GM13977 (cell line): ENCODE measurements around the gene BMPER.

Source experiments
- DNase-seq: peaks from one replicate; pipeline ENCODE4 v3.0.0; 2012; ENCODE audit warnings: low spot score
- in situ Hi-C: fragments of 300-500 bp; cut with MboI; formaldehyde crosslinking; loops from one replicate; pipeline ENCODE4 v1.12.0; 2022; ENCODE audit warnings: low sequenced_read_pairs, low pct_unique_long_range_greater_than_20kb, mixed read lengths, inconsistent platforms; ENCODE audit not compliant: unreplicated experiment
- TF ChIP-seq, protein P1 (sequence below): IDR thresholded peaks from 2 replicates; pipeline ENCODE4 v1.5.1; 2012; ENCODE audit warnings: mild to moderate bottlenecking, control low read depth; ENCODE audit not compliant: insufficient read depth; ENCODE audit errors: extremely low read depth, missing control alignments

Gene BMPER

DNA sequence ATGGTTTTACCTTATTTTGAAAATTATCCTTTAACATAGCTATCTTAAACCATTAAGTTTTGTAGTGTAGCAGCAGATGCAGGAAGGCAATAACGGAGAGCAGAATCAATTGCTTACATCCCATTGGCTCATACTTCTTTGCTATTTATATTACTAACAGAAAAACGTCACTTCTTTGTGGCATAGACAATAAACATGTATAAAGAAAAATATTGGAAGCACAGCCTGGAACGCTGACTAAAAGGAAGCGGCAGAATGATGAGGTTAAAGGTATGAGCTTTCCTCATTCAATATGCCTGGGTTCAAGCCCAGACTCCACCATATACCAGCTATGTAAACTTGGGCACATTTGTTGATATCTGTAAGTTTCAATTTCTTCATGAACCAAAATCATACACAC is 24.0 kb upstream of the BMPER start:
- TF ChIP-seq, protein P1, sequence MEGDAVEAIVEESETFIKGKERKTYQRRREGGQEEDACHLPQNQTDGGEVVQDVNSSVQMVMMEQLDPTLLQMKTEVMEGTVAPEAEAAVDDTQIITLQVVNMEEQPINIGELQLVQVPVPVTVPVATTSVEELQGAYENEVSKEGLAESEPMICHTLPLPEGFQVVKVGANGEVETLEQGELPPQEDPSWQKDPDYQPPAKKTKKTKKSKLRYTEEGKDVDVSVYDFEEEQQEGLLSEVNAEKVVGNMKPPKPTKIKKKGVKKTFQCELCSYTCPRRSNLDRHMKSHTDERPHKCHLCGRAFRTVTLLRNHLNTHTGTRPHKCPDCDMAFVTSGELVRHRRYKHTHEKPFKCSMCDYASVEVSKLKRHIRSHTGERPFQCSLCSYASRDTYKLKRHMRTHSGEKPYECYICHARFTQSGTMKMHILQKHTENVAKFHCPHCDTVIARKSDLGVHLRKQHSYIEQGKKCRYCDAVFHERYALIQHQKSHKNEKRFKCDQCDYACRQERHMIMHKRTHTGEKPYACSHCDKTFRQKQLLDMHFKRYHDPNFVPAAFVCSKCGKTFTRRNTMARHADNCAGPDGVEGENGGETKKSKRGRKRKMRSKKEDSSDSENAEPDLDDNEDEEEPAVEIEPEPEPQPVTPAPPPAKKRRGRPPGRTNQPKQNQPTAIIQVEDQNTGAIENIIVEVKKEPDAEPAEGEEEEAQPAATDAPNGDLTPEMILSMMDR = no peak
- in situ Hi-C loops = no loop called here
- DNase-seq = no peak

DNA sequence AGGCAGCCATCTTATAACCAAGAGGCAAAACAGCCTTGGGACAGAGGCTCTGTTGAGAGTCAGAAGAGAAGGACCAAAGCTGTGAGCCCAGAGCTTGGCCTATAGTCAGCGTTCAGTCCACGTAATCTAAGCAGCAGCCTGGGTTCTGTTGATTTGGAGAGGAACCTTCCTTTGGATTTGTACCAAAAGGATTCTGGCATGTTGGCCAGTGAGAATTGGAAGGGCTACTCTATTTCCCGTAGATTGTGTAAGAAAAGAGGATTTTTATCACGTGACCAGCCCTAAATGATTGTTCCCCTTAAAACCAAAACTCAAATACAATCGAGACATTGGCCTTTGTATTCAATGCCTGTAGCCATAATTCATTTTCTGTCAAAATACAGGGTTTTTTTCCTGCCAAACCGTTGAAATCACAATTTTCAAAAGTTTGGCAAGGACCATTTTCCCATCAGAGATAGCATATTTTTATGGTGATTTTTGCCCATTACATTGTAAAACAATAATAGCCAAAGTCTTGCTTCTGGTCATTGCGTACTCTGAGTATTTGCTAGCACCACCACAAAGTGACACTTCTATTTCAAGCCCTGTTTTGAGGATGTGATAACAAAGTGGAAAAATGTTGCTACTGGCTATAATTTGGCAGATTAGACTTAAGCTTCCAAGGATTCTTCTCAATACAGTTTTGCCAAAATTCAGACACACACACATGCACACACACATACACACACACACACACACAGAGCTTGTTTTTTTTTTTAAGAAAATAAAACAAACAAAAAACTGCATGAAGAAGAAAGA is 23.1 kb upstream of the BMPER start:
- no peak for DNase-seq
- in situ Hi-C loops = no loop called here
- TF ChIP-seq, protein P1 = no peak

DNA sequence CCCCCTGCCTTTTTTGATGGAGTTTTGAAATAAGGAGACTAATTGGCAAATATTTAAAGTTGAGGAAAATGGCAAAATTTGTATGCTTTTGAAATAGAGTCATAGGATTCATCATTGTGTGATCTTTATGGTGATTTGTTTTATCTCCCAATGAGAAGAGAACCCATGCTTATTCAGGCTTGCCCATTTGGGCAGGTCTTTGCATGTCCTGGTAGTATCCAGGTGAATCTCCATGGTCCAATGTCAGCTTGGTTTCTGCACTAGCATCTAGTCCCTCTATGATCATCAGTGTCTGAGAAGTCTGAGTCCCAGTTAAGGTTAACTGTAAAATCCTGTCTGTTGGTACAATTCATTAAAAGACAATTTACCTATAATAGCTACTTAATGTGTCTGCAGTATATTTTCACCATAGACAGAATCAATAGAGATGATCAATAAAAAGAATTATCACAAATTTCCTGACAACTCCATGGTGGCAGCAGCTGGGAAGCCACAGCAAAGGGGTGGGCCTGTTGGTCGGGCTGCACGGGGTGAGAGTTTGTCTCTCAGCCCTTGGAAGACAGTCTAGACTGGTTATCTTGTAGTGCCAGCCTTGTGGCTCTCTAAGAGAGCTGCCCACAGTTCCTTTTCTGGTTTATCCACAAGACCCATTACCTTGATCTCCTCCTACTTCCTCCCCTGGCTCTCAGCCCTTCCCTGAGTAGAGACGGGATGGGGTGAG is 22.2 kb upstream of the BMPER start:
- no peak for DNase-seq
- TF ChIP-seq, protein P1 = no peak
- in situ Hi-C loops = no loop called here

DNA sequence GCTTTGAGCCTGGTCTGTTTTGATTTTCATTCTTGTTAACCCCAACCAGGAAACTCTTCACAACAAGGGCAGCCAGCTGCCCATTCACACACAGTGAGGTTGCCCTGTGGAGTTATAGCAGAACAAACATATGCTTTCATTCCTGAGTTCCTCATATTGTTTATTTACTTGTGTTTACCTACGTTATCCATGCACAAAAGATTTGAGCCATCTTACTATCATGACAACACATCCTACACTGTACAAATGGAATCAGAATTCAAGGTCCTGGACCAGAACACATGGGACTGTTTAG is 21.7 kb upstream of the BMPER start:
- TF ChIP-seq, protein P1 = no peak
- in situ Hi-C loops = no loop called here
- DNase-seq = no peak

DNA sequence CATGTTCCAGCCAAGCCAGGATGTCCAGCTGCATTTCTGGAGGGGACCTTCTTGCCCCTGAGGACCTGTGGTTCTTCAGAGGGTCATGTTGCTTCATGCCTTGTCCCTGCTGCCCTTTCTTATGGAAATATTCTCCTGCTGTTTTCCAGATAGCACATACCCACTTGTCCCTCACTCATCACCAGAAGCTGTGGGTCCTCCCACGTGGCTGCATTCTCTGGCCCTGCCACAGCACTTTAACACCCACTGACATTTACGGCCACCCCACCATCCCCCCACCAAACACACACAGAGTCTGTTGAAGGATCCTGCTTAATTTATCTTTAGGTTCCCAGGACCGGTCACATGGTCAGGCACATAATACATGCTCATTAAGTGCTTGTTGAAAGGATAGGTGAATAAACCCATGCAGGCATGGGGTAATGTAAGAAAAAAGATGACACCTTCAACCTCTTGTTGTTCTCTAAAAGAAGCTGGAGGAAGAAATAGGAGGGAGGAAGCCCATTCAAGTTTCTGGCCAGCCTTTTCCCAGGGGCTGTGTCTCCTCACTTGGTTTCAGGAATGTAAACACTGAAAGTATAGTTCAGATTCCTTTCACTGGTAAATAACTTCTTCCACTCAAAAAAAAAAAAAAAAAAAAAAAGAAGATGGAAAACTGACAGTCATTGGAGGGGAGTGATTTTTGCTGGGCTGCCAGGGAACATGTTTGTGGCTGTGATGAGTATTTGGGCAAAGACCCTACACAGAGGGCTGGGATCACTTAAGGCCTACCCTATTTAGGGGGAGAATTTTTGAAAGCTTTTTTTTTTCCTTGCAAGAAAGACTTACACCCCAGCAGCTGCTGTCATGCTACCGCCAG is 19.8 kb upstream of the BMPER start:
- DNase-seq = no peak
- in situ Hi-C loops = no loop called here
- TF ChIP-seq, protein P1 = no peak

DNA sequence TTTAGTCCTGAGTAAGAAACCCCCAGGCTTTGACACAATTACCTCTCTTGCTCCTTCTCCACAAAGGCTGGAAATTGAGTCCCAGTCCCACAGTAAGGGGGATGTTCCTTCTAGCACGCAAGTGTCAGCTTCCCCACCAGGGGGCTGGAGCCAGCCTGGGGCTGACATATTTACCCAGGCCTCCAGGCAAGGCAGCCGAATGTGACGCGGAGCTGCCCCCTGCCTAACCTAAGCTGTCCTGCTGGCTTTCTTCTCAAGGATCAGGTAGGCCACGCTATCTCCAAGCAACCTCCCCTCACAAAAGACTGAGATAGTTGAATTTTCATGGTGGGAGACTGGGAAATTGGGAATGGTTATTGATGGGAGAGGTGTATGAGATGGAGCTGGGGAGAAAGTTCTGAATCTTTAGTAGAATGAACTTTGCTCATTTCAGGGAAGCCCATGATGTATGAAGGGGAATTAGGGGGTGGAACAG is 19.2 kb upstream of the BMPER start:
- in situ Hi-C loops = no loop called here
- DNase-seq = no peak
- TF ChIP-seq, protein P1 = no peak
